HTR-8/SVneo (cell line): Measurements from ENCODE around the gene PREX1.
A peak's percentile ranks its signal among the peaks of the same experiment; 100 is the strongest.

Source experiments
- DNase-seq: peaks from one replicate; pipeline ENCODE4 v3.0.0; 2011; ENCODE audit warnings: low spot score, mixed read lengths; ENCODE audit not compliant: insufficient read length
- FAIRE-seq: peaks from 2 replicates; lab custom pipeline; 2011; peaks lifted over from hg19 to GRCh38; lab: Jason Lieb, UNC

PREX1 gene

DNA sequence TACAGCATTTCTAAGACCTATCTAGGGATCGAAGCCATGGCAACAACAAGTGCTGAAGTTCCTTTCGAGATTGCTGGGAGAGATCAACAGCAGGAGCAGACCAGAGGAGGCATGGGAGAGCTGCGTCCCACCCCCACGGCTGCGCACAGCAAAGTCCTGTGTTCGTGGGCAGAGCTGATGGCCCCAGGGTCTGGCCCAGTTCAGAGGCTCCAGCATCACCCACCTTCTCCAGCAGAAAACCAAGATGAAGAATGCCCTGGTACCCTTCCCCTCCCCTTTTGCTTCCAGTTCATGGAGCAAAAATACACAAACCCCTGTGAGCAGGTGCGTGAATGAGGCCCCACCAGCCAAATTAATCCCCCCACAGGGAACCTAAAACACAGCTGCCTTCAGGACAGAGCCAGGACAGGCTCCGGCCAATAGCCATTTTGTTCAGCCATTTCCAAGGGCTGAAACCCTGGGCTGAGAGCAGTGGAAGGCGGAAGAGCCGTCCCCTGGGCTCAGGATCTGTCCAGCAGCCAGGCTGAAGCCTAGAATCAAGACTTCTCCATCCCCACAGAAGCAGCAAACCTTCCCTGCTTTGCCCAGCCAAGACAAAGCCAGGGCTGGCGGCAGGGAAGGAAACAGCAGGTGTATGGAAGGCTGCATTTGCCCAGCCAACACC lies 102.8 kb downstream of the PREX1 start:
- DNase-seq (no peak), FAIRE-seq (peak; percentile 16)

DNA sequence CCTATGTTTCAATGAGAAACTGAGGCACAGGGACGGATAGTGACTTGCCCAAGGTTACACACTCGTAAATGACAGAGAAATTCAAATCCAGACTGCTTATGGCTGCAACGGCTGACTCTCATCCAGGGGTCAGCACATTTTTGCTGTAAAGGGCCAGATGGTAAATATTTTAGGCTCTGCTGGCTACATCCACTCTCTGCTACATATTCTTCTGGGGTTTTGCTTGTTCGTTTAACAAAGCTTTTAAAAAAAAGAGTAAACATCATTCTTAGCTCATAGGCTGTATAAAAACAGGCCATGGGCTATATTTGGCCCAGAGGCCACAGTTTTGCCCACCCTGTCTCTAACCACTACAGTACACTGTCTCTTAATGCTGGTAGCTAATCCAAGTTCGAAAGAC lies 103.4 kb downstream of the PREX1 start:
- FAIRE-seq (peak; percentile 9), DNase-seq (no peak)

DNA sequence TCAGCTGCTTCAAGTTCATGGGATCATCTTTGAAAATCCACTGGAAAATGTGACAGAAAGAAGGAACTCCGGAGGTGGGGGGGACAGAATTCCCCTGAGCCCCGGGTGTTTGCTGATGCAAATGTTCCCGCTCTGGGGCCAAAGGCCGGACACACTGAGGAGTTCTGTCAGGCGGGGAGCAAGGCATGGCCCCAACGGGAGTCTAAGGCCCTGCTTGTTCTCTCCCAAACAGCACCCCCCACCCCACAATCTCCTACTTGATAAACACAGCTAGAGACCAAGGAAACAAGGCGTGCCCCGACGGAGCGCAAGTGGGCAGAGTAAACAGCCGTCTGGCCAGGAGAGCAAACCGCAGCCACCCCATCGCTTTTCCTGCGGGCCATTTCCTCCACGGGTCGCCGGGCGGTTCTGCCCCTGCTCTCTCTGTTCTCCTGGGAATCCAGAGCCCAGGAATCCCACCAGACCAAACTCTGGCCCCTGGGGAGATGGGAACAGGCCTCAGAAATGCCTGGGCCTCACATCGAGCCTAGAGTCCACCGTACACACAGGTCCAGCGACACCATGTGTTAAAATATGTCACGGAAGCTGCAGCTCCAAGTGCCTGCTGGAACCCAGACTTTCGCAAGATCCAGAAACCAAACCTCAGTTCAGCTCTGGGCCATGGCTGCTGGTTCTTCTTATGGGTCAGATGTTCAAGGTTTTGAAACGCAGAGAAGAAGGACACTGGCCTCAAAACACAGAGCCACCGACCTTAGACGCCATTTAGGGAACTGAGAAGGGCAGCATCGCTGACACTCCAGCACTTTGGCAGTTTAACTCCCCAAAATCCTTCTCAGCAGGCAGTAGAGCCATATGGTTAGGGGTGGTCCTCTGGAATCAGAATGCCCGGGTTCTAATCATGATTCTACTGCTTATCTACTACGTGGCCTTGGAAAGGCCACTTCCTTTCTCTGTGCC lies 104.2 kb downstream of the PREX1 start:
- DNase-seq, result no peak
- no peak for FAIRE-seq

DNA sequence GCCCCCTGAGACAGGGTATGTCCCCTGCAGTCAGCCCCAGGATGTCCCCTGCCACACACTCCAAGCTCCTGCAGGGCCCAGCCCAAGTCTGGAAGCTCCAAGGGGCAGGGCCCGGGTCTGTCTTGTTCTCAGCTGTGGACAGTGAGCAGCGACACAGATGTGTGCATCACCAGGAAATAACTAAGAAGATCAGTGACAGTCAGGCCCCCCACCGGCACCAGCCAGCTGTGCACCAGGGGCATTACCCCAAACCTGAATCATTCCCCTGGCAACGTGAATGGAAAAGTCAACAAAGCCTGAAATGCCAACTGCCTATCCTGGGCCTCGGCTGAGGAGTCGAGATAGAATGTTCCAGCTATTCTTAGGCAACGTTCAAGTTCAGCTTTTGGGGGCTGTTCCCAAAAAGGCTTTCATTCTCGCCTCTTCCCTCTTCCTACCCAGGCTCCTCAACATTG lies 105.0 kb downstream of the PREX1 start:
- FAIRE-seq (no peak), DNase-seq (no peak)

DNA sequence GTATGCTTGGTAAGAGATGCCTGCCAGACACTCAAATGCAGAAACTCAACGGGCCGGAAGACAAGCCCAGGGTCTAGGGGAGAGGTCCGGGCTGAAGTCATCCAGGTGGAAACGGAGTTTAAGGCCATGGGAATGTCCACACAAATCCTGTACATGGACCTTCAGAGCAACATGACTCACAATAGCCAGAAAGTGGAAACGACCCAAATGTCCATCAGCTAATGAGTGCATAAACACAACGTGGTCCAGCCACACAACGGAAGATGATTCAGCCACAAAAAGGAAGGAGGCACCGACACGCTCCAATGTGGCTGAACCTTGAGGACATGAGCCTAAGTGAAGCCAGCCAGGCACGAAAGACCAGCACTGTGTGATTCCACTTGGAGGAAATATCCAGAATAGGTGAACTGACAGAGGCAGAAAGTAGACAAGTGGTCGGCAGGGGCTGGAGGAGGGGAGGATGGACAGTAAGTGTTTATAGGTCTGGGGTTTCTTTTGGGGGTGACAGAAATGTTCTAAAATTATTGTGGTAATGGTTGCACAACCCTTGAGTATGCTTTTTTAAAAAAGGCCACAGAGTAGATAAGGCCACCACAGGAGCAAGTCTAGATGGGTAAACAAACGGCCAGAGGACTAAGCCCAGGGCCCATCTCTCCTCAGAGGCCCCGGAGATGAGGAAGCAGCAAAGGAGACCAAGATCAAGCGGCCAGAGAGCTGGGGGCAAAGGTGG lies 105.6 kb downstream of the PREX1 start:
- FAIRE-seq, result peak; percentile 51

DNA sequence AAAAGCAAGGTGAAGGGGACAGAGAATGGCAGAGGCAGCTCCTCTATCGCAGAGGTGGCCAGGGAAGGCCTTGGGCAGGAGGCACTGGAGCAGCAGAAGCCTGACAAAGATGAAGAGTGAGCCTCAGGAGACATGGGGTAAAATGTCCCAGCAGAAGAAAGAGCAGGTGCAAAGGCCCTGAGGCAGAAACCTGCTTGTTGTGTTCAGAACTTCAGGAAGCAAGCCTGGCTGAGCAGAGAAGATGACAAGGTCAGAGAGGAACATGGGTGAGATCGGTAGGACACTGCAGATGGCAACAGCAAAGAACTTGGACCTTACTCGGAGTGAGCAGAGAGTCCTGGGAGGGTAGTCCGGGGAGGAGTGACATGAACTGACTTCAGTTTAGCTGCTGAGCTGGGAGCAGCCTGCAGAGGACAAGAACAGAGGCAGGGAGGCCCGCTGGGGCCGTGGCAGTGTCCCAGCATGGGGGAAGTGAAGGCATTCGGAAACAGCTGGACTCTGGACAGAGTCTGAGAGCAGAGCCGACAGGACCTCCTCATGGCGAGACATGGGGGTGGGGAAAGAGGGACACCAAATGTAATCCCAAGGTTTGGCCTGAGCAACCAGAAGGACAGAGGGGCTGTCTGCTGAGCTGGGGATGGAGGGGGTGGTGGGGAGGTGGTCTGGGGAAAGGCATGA lies 106.3 kb downstream of the PREX1 start:
- DNase-seq, result no peak
- FAIRE-seq, result no peak

More for the DNA sequence above, 105.6 kb downstream of the PREX1 start:
- no peak for DNase-seq

DNA sequence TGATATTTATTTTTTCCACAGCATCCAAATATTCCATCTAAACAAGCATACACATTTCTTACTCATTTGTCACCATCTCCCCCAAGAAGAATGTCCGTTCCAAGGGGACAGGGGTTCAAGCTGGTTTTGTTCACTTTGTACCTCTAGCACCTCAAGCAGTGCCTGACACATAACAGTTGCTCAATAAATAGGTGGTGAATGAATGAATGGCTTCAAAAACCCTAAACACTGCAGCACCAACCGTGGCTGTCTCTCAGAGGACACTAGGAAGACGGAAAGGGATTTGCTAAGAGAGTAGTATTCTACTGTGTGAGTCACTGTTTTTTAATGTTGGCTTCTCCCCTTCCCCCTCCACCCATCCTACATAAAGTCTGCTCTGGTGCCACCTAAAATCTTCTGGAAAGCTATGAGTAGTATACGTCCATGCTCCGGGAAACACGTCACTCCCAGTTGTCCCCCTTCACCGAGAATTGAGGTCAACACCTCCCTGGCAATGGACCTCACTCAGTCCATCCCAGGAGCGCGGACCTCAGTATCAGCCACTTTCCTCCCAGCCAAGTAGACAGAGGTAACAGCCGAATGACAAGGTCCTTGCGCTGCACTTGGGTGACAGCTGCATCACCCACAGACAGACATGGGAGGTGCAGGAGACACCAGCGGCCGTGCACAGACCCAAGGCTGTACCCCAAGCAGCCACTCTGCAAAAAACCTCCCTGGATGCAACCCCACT lies 107.4 kb downstream of the PREX1 start:
- DNase-seq (no peak), FAIRE-seq (peak; percentile 86)

DNA sequence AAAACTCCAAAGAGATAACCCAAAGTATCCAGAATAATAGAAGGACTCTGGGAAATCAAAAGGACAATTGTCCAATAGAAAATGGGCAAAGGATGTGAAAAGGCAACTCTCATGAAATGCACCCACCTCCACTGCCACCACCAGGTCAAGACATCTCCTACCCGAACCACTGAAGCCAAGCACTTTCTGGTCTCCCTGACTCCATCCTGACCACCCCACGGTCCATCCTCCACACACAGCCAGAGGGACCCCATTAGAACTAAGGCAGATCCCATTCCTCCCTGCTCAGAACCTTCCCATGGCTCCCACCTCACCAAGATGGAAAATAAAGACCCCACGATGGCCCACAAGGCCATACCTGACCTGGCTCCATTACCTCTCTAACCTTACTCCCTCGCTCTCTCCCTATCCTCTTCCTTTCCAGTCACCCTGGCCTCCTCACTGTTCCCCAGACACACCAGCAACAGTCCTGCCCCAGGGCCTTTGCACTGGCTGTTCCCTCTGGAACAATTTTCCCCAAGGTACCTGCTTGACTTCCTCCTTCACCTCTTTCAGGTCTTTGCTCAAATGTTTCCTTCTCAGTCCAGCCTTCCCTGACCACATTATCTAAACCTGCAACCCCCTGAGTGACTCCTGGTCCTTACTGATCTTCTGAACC lies 108.1 kb downstream of the PREX1 start:
- DNase-seq (no peak), FAIRE-seq (no peak)

DNA sequence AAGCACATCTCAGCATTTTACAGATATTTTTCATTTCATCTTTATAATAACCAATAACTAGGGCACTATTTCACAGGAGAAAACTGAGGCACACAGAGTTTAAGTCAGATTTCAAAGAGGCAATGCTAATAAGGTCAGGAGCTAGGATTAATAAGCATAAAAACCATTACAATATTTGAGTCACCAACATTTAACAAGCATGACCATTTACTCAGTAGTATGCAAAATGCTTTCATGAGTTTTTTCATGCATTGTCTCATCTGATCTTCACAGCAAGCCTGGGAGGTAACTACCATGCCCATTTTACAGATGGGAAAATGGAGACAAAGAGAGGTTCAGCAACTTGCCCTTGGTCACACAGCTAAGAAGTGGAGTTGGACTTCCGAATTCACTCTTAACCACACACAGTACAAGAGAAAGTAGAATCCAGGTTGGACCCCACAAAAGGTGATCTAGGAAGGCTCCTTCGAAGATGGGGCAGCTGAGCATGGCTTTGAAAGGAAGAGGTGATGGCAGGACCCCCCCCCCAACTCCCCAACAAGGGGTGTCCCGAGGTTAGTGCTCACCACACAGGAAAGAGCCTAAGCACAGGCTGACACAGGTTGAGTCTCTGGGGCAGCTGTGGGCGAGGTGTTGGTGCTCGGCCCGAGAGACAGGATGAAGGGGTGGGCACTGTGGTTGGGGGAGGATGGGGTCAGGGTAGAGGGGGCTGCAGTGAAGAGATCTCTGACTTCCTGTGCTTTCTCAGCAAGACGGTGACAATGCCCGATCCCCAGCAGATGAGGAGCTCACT lies 108.8 kb downstream of the PREX1 start:
- FAIRE-seq, result no peak
- no peak for DNase-seq

DNA sequence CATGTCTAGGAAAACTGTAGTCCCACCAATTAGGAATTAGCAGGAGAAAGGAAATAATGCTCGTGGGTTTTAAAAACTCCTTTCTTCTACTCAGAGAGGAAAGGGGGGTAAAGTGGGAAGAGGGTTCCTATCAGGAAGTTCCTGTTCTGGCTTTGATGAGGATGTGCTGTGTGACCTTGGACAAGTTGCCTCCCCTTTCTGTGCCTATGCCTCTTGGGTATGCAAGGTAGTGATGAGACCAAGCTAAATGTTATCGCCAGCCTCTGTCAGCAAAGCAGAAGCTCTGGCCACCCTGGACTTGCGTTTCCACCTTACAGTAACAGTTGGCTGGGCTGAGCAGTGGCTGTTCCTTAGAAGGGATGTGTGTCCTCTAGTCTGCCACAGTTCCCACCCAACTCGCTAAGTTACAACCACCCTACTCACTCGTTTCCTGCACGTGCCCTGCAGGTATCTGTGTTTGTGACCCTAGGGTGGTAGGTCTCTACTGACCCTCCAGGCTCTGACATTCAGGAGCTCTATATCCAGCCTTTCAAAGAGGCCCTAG lies 110.0 kb downstream of the PREX1 start:
- peak; percentile 33 for FAIRE-seq

DNA sequence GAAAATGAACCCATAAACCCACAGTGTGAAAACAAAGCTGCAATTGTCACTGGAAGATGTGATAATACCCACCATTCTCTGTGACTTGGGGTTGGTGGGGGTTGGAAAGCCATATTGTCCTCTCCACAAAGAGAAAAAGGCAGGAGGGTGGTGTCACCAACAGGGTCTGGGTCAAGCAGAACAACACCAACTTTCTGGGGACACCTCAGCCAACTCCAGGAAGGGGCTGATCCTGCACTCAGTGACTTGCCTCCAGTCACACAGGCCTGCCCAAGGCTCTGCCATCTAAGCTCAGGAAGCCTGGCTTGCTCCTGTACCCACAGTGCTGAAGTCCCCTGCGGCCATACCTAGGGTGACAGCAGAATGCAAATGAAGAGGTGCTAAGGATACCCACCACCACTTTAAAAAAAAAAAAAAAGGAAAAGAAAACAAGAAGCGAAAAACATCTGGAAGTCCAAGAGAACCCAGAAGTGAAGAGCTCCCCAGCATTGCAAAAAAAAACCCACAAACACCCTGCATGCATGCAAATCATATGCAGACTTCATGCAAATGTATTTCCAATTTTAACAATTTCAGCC lies 110.6 kb downstream of the PREX1 start:
- no peak for FAIRE-seq

More for the DNA sequence above, 110.0 kb downstream of the PREX1 start:
- no peak for DNase-seq

DNA sequence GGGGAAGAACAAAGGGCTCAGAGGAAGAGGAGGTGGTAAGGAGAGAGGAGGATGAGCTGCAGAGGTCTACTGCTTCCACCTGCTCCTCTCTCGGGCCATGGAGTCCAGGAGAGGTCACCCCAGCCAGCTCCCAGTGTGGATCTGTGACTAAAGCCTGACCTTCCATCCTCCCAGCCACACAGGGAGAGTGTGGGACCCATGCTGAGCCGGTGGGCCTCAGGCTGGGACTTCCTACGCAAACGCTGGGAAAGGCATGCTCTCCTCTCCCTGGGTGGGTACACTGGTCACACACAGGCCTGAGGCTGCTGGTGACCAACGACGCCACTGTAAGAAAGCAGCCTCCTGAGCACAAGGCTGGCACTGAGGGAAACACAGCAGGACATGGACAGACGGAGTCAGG lies 111.3 kb downstream of the PREX1 start:
- peak; percentile 38 for FAIRE-seq
- DNase-seq, result no peak

More for the DNA sequence above, 110.6 kb downstream of the PREX1 start:
- no peak for DNase-seq

DNA sequence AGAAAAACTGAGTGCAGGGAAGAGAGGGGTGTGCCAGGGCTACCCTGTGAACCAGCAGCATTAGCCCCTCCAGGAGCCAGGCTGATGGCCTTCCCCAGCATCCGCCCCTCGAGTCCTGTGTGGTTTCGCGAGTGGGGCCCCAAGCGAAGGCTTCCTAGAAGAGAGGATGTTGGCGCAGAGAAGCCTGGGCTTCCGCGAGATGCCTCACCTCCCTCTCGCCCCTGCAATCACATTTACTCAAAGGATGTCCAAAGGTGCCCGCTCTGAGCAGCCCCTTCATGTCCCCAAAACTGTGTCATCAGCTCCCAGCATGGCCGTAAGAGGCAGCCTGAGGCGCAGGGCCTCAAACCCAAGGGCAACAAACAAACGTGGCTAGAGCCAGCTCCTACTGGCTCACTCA lies 111.7 kb downstream of the PREX1 start:
- DNase-seq, result no peak
- no peak for FAIRE-seq

DNA sequence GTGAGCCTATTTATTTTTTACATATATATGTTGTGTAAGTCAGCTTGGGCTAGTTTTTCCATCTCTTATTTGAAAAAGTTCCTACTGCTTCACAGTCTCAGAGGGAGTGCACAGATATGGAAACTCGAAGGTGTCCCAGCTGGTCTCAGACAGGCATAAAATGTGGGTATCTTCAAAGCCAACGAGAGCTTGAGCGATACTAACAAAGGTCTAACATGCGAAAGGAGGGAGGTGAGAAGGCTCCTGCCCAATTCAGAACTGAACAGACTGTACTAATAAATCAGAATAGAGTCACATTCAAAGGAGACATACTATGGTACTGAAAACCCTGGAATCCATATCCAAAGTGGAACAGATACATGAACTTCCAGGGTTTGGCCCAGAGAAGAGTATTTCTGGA lies 113.0 kb downstream of the PREX1 start:
- no peak for FAIRE-seq

DNA sequence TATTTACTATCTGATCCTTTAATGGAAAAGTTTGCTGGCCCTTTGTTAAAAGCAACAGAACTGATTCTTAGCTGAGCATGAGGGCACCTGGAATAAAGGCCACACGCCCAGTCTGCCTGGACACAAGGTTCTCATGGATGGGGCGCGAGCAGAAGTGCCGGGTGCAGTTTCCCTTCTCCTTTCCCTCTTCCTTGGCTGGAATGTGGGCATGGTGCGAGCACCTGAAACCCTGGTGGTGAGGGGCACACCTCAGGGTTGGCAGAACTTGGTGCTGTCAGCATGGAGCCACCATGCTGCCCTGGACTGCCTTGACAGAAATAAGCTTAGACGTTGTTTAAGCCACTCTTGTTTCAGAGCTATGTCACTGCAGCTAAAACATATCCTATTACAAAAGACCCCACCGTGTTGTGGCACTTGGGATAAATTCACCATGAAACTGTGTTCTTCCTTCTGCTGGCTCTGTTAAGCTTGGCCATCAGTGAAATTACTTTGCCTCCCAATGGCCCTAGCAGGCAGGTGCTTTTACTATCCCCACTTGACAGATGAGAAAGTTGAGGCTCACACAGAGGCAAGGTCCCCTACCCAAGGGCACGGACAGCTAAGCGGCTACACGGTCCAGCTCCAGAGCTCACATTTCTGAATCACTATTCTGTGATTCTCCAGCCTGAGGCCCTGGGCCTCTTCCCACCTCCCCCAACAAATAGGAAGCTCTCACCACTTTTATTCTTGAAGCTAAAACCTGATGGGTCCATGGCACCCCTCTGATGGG lies 115.9 kb downstream of the PREX1 start:
- FAIRE-seq (no peak), DNase-seq (no peak)

More for the DNA sequence above, 113.0 kb downstream of the PREX1 start:
- DNase-seq, result no peak

DNA sequence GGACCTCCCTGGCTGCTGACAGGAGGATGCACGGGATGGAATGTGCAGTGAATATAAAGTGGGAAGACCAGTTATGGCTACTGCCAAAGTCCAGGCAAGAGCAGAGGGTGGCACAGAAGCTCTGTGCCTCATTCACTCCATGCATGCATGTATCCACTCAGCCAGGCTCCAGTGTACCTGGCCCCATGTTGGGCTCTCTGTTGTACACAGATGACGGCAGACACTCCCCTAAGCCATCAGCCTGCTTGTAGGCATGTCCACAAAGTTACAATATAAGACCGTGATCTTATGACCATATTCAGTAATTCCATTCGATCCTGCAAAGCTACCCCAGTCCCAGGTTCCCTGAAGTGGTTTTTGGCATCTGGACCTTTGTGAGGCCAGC lies 116.8 kb downstream of the PREX1 start:
- DNase-seq, result no peak
- peak; percentile 42 for FAIRE-seq
